ENCODE results near the gene SGCA.

Gene SGCA

DNA sequence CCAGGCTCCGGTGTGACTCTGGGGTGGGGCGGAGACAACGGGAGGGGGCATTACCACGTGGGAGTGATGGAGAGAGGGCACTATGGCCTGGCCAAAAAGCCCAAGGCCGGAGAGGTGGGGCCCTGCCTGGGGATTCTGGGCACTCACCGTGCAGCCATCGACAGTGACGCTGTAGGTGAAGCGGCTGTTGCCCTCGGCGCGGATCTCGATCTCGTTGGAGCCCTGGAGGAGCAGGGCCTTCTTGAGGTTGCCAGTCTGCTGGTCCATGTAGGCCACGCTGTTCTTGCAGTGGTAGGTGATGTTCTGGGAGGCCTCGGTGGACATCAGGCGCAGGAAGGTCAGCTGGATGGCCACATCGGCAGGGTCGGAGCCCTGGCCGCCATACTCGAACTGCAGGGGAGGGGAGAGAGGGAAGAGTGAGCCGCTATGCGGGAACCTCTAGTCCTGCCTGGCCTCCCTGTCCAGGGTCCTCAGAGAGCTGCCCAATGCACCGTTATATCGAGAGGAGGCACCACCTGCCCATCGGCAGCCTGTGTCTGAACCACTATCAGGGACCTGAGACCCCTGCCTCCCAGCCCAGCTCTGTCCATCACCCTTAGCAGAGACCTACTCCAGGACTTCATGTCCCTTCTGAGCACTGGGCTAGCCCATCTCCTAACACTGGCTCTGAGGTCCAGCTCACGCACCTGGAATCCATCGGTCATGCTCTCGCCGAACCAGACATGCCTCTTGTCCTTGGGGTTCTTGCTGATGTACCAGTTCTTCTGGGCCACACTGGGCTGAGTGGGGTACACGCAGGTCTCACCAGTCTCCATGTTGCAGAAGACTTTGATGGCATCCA is 20.0 kb downstream of the SGCA start:
- no peaks in the 10 kb centered on the region for H3K9me3 ChIP-seq (ENCODE audit: low read depth, low read length)
- H3K36me3 ChIP-seq (ENCODE audit: insufficient read depth, low read length): no peaks in the 10 kb centered on the region; the same call in 1 of the 2 replicates
- DNase-seq (ENCODE audit: low read depth, low spot score): no peak
- TF ChIP-seq FOXP2 (optimal IDR thresholded peaks at IDR 0.05; ENCODE audit: control extremely low read depth, extremely low read length, insufficient read depth): no peak
- TF ChIP-seq EZH2 (IDR thresholded peaks at IDR 0.05): no peak
- no peak for TF ChIP-seq POLR2AphosphoS5 (IDR thresholded peaks at IDR 0.05; ENCODE audit: borderline replicate concordance, low read depth, low read length)
- no peak overlapping the region for H3K4me3 ChIP-seq
- H3K27ac ChIP-seq: no peak overlapping the region
- no peak overlapping the region for H3K9ac ChIP-seq (ENCODE audit: insufficient read length)

DNA sequence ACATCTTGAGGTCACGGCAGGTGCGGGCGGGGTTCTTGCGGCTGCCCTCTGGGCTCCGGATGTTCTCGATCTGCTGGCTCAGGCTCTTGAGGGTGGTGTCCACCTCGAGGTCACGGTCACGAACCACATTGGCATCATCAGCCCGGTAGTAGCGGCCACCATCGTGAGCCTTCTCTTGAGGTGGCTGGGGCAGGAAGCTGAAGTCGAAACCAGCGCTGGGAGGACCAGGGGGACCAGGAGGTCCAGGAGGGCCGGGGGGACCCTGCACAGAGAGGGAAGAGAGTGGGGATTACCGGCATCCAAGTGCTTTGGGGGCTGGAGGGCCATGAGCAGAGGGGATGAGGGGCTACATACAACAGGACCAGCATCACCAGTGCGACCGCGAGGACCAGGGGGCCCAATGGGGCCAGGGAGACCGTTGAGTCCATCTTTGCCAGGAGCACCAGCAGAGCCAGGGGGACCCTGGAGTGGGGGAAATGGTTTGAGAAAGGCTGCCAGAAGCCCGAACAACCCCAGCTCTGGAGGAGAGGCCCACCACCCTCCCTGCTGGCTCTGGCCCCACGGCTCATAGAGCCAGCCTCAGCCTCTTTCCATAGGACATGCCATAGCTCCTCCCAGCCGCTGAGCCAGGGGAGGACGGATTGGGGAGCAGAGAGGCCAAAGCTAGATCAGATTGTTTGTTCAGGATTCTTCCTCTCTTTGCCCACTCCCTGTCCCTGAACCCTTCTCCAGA is 21.0 kb downstream of the SGCA start:
- H3K9ac ChIP-seq (ENCODE audit: insufficient read length): no peak overlapping the region
- no peak overlapping the region for H3K27ac ChIP-seq
- DNase-seq (ENCODE audit: low read depth, low spot score): no peak
- H3K36me3 ChIP-seq (ENCODE audit: insufficient read depth, low read length): no peaks in the 10 kb centered on the region; the same call in 1 of the 2 replicates
- H3K4me3 ChIP-seq: no peak overlapping the region
- TF ChIP-seq FOXP2 (optimal IDR thresholded peaks at IDR 0.05; ENCODE audit: control extremely low read depth, extremely low read length, insufficient read depth) (no peak), EZH2 (IDR thresholded peaks at IDR 0.05) (no peak), POLR2AphosphoS5 (IDR thresholded peaks at IDR 0.05; ENCODE audit: borderline replicate concordance, low read depth, low read length) (no peak)
- no peaks in the 10 kb centered on the region for H3K9me3 ChIP-seq (ENCODE audit: low read depth, low read length)

DNA sequence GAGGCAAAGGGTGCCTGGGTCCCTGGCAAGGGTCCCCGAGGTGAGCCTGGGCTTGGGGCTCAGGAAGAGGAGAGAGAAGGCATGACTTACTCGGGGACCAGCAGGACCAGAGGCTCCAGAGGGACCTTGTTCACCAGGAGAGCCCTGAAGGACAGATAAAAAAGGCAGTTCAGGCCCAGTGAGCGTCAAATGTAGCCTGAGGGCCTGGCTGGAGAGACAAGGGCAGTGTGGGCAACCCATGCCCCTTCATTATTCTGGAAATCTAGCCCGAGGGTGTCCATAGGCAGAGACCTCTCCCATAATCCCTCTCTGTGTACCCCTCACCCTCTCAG is 21.6 kb downstream of the SGCA start:
- Histone ChIP-seq H3K27ac (no peak overlapping the region), H3K36me3 (ENCODE audit: insufficient read depth, low read length) (no peaks in the 10 kb centered on the region; the same call in 1 of the 2 replicates), H3K9ac (ENCODE audit: insufficient read length) (no peak overlapping the region), H3K9me3 (ENCODE audit: low read depth, low read length) (no peaks in the 10 kb centered on the region), H3K4me3 (no peak overlapping the region)
- DNase-seq (ENCODE audit: low read depth, low spot score): no peak
- no peak for TF ChIP-seq EZH2 (IDR thresholded peaks at IDR 0.05)
- no peak for TF ChIP-seq POLR2AphosphoS5 (IDR thresholded peaks at IDR 0.05; ENCODE audit: borderline replicate concordance, low read depth, low read length)
- no peak for TF ChIP-seq FOXP2 (optimal IDR thresholded peaks at IDR 0.05; ENCODE audit: control extremely low read depth, extremely low read length, insufficient read depth)

DNA sequence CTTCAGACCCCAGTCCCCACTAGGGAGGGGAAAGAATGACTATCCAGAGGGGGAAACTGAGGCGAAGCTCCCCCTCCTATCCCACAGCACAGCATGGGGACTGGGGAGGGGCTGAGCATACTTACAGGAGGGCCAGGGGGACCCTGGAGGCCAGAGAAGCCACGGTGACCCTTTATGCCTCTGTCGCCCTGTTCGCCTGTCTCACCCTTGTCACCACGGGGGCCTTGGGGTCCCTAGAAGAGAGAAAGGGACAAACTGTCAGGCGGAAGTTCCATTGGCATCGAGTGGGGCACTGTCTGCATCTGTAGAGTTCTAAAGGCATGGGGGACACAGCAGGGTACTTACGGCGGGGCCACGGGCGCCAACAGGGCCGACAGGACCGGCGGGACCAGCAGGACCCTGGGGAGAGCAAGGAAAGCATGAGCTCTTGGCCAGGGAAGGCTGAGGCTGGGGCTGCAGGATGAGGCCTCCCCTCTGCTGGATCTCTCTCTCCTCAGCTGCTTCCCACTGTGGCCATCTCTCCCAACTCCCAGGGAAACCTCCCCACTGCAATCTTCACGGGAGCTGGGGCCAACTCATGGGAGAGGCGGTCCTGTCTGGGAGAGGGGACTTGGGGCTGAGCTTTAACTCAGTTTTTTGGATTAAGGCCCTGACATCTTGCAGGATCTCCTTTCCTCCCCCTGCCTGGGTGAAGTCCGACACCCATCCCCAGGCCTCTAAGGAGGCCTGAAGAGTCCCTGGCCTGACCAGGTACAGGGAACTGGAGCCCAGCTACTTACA is 22.1 kb downstream of the SGCA start:
- DNase-seq (ENCODE audit: low read depth, low spot score): no peak
- H3K36me3 ChIP-seq (ENCODE audit: insufficient read depth, low read length): no peaks in the 10 kb centered on the region; the same call in 1 of the 2 replicates
- TF ChIP-seq EZH2 (IDR thresholded peaks at IDR 0.05): no peak
- TF ChIP-seq POLR2AphosphoS5 (IDR thresholded peaks at IDR 0.05; ENCODE audit: borderline replicate concordance, low read depth, low read length): no peak
- no peak for TF ChIP-seq FOXP2 (optimal IDR thresholded peaks at IDR 0.05; ENCODE audit: control extremely low read depth, extremely low read length, insufficient read depth)
- no peak overlapping the region for H3K4me3 ChIP-seq
- no peak overlapping the region for H3K9ac ChIP-seq (ENCODE audit: insufficient read length)
- no peak overlapping the region for H3K27ac ChIP-seq
- H3K9me3 ChIP-seq (ENCODE audit: low read depth, low read length): no peaks in the 10 kb centered on the region

DNA sequence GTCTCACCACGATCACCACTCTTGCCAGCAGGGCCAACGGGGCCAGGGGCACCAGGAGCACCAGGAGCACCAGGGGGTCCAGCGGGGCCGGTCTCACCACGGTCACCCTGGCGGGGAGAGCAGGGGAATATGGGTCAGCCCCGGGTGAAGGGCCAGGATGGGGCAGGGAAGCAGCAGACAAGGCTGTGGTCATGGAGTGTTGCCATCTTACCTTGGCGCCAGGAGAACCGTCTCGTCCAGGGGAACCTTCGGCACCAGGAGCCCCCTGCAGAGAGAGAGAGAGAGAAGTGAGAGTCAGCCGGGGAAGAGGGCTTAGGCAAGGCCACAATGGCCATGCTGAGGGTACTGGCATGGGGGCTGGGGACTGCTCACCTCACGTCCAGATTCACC is 22.7 kb downstream of the SGCA start:
- H3K9ac ChIP-seq (ENCODE audit: insufficient read length): no peak overlapping the region

DNA sequence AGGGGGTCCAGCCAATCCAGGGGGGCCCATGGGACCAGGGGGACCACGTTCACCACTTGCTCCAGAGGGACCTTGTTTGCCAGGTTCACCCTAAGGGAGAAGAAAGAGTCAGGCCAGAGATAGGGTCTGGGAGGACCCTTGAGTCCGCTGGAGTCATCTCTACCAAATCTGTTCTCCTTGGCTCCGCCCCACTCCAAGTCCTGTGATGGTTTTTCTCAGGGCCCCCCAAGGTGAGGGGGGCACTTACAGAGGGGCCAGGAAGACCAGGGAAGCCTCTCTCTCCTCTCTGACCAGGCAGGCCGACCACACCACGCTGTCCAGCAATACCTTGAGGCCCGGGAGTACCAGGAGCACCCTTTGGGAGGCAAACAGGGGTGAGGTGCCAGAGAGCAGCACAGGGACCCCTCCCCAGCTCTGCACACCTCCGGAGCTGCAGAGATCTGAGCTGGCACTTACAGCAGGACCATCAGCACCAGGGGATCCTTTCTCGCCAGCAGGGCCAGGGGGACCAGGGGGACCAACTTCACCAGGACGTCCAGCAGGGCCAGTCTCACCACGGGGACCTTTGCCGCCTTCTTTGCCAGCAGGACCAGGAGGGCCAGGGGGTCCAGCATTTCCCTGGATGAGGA is 23.2 kb downstream of the SGCA start:
- Histone ChIP-seq H3K9me3 (ENCODE audit: low read depth, low read length) (no peaks in the 10 kb centered on the region), H3K4me3 (no peak overlapping the region), H3K27ac (no peak overlapping the region), H3K9ac (ENCODE audit: insufficient read length) (no peak overlapping the region), H3K36me3 (ENCODE audit: insufficient read depth, low read length) (no peaks in the 10 kb centered on the region; the same call in 1 of the 2 replicates)
- no peak for TF ChIP-seq FOXP2 (optimal IDR thresholded peaks at IDR 0.05; ENCODE audit: control extremely low read depth, extremely low read length, insufficient read depth)
- no peak for TF ChIP-seq EZH2 (IDR thresholded peaks at IDR 0.05)
- TF ChIP-seq POLR2AphosphoS5 (IDR thresholded peaks at IDR 0.05; ENCODE audit: borderline replicate concordance, low read depth, low read length): no peak
- no peak for DNase-seq (ENCODE audit: low read depth, low spot score)

More for the DNA sequence above, 22.7 kb downstream of the SGCA start:
- no peaks in the 10 kb centered on the region for H3K9me3 ChIP-seq (ENCODE audit: low read depth, low read length)
- TF ChIP-seq FOXP2 (optimal IDR thresholded peaks at IDR 0.05; ENCODE audit: control extremely low read depth, extremely low read length, insufficient read depth) (no peak), EZH2 (IDR thresholded peaks at IDR 0.05) (no peak), POLR2AphosphoS5 (IDR thresholded peaks at IDR 0.05; ENCODE audit: borderline replicate concordance, low read depth, low read length) (no peak)
- DNase-seq (ENCODE audit: low read depth, low spot score): no peak
- H3K36me3 ChIP-seq (ENCODE audit: insufficient read depth, low read length): no peaks in the 10 kb centered on the region; the same call in 1 of the 2 replicates
- no peak overlapping the region for H3K27ac ChIP-seq
- H3K4me3 ChIP-seq: no peak overlapping the region

DNA sequence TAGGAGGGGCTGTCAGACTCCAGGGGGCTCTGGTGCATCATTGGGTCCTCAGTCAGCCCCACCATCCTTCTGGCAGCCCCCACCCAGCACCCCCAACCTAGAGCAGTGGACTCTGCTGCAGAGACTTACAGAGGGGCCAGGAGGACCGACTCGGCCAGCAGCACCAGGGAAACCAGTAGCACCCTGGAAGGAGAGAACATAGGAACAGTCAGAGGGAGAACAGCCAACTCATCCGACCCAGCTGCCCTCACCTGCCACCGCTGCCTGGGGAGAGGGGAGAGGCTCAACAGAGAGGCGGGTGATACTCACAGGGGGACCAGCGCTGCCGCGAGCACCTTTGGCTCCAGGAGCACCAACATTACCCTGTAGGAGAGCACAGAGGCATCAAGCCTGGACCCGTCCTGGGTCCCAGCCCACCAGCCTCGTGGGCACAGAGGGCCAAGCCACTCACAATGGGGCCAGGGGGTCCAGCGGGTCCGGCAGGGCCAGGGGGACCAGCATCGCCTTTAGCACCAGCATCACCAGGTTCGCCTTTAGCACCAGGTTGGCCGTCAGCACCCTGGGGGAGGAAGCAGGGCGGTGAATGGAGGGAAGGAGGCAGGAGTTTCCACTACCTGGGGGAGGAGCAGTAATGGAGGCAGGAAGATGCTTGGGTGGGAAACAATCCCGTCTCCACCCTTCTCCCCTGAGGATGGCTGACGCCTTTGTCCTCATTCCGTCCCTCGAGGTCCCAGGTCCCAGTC is 23.9 kb downstream of the SGCA start:
- no peaks in the 10 kb centered on the region for H3K9me3 ChIP-seq (ENCODE audit: low read depth, low read length)
- no peak overlapping the region for H3K27ac ChIP-seq
- no peak overlapping the region for H3K9ac ChIP-seq (ENCODE audit: insufficient read length)
- no peaks in the 10 kb centered on the region; the same call in 1 of the 2 replicates for H3K36me3 ChIP-seq (ENCODE audit: insufficient read depth, low read length)
- TF ChIP-seq POLR2AphosphoS5 (IDR thresholded peaks at IDR 0.05; ENCODE audit: borderline replicate concordance, low read depth, low read length) (no peak), FOXP2 (optimal IDR thresholded peaks at IDR 0.05; ENCODE audit: control extremely low read depth, extremely low read length, insufficient read depth) (no peak), EZH2 (IDR thresholded peaks at IDR 0.05) (no peak)
- DNase-seq (ENCODE audit: low read depth, low spot score): no peak
- H3K4me3 ChIP-seq: no peak overlapping the region
